Gastroesophageal sphincter (tissue), 4 donors: ENCODE measurements around the gene ZSCAN21. TPM values are rescaled to one million over a fixed set of nuclear protein-coding genes. Genes with fewer than 3 reads are reported as not detected.

Source experiments
- ATAC-seq: fragments of 150-250 bp; one replicate; pipeline ENCODE4 v1.9.1; 2016; ENCODE audit warnings: mild to moderate bottlenecking, moderate library complexity
- H3K27ac ChIP-seq, 4 donors: fragments of 200-600 bp; sonication (generic) in 3 of 4; 1 replicate in 3 of 4; 2 replicates in 1 of 4; pipeline ENCODE4 v1.5.1; 2016 to 2019
- H3K27me3 ChIP-seq: fragments of 200-600 bp; sonication (generic); one replicate; pipeline ENCODE4 v1.5.1; 2019
- H3K36me3 ChIP-seq, 2 donors: fragments of 200-600 bp; sonication (generic); one replicate each; pipeline ENCODE4 v1.5.1; 2019; ENCODE audit warnings: control low read depth in 1 of 2
- H3K4me1 ChIP-seq, 3 donors: fragments of 200-600 bp; sonication (generic); 1 replicate in 2 of 3; 2 replicates in 1 of 3; pipeline ENCODE4 v1.5.1; 2016 to 2019; ENCODE audit warnings: control low read depth in 2 of 3
- H3K4me3 ChIP-seq, 2 donors: fragments of 200-600 bp; sonication (generic); one replicate each; pipeline ENCODE4 v1.5.1; 2019; ENCODE audit warnings: mild to moderate bottlenecking in 1 of 2, moderate library complexity in 1 of 2
- H3K9me3 ChIP-seq, 3 donors: fragments of 200-600 bp; sonication (generic); one replicate each; pipeline ENCODE4 v1.5.1; 2017 to 2019; ENCODE audit warnings: control low read depth in 2 of 3
- EP300 ChIP-seq: sonication (generic); formaldehyde crosslinking; IDR thresholded peaks from one replicate; pipeline ENCODE4 v1.6.1; 2017; ENCODE audit warnings: antibody characterized with exemption, mild to moderate bottlenecking
- POLR2A ChIP-seq, 2 donors: fragments of 450-650 bp; IDR thresholded peaks; one replicate each; pipeline ENCODE4 v1.6.1; 2017; ENCODE audit warnings: antibody characterized with exemption in 2 of 2, mild to moderate bottlenecking in 2 of 2, moderate library complexity in 1 of 2
- POLR2AphosphoS5 ChIP-seq: sonication (generic); formaldehyde crosslinking; IDR thresholded peaks from one replicate; pipeline ENCODE4 v1.6.1; 2017; ENCODE audit warnings: antibody characterized with exemption
- WGBS, 2 donors: methylation state at CpG; one replicate each; pipeline ENCODE4 v1.1.5; 2018; ENCODE audit warnings: low coverage in 1 of 2; 5-methylcytosine and 5-hydroxymethylcytosine counted together
- total RNA-seq, 4 donors: library from RNA; depleted of rRNA; stranded (reverse); fragments of >200 nt; gene quantifications; one replicate each; pipeline ENCODE4 v1.1.0, GENCODE V29; 2016
- TF ChIP-seq, protein P1 (sequence below), 4 experiments: fragments of 200-600 bp in 2 of 4; fragments of 450-650 bp in 2 of 4; sonication (generic) in 1 of 4; IDR thresholded peaks; one replicate each; pipeline ENCODE4 v1.5.1; 2017 to 2019; ENCODE audit warnings: antibody characterized with exemption in 4 of 4, mild to moderate bottlenecking in 2 of 4, moderate library complexity in 2 of 4

Gene ZSCAN21
- total RNA-seq, result 10 to 100 TPM; 14.0 to 21.9 (median 20.9) TPM

DNA sequence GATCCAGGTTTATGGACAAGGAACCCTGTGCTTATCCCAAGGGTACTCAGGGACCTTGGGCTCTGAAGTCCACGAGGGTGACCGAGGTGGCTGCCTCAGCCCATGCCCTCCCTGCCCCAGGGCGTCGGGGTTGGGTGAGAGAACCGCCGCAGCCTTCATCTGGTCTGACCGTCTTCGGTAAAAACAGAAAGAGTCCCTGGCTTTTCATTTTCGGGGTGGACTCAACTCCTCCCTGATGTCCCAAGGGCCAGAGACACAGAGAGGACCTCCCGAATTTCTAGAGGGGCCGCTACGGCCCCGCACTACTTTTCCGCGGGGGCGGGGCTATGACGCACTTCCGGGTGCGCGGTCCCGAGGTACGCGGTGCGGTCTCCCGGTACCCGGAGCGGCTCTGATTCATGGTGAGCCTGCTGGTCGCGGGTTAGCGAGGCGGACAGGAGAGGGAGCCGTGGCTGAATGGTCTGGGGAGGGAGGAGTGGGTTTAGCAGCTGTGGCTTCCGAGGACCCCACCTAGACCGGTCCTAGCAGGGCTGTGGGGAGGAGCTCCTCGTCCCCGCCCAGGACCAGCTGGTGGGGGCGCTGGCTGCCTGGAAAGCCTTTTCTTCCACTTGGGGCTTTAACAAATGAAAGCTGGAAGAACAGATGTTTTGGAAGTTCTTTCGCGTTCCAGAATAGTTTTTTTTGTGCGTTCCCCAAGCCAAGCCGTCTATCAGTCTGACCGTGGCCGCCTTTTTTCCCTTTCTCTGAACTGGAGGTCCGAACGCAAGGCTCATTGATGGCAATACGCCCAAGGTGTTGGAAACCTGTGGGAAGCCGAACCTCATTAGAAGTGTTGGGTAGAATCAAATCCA, at the start of gene ZSCAN21:
Gene ZSCAN21 (plus strand): TSS at position 334 of the 851 bp plus-strand sequence. CDS start 7,233 bp downstream, outside the sequence.
- H3K36me3 ChIP-seq, result peaks cover 0 to 12% of the 10 kb centered on the region in 2 donors
- peak; percentile 97 for ATAC-seq
- H3K4me3 ChIP-seq, result peak within 1 kb of the TSS; percentile 49 to 87
- 0% methylated on average over 10 of the region's 47 CpGs for WGBS, 2 donors
- no peaks in the 10 kb centered on the region for H3K27me3 ChIP-seq
- H3K9me3 ChIP-seq, result no peaks in the 10 kb centered on the region
- peaks cover 0 to 49% (median 5%) of the 10 kb centered on the region in 3 donors for H3K4me1 ChIP-seq
- TF ChIP-seq EP300 (no peak), POLR2AphosphoS5 (peak; percentile 96), POLR2A (IDR thresholded peaks at IDR 0.05) (peak; percentile 80 to 87)
- TF ChIP-seq, protein P1, sequence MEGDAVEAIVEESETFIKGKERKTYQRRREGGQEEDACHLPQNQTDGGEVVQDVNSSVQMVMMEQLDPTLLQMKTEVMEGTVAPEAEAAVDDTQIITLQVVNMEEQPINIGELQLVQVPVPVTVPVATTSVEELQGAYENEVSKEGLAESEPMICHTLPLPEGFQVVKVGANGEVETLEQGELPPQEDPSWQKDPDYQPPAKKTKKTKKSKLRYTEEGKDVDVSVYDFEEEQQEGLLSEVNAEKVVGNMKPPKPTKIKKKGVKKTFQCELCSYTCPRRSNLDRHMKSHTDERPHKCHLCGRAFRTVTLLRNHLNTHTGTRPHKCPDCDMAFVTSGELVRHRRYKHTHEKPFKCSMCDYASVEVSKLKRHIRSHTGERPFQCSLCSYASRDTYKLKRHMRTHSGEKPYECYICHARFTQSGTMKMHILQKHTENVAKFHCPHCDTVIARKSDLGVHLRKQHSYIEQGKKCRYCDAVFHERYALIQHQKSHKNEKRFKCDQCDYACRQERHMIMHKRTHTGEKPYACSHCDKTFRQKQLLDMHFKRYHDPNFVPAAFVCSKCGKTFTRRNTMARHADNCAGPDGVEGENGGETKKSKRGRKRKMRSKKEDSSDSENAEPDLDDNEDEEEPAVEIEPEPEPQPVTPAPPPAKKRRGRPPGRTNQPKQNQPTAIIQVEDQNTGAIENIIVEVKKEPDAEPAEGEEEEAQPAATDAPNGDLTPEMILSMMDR (IDR thresholded peaks at IDR 0.05), result peak in 2 of 4 experiments; percentile 30 to 48
- peak within 1 kb of the TSS; percentile 62 to 99 (median 94) for H3K27ac ChIP-seq

DNA sequence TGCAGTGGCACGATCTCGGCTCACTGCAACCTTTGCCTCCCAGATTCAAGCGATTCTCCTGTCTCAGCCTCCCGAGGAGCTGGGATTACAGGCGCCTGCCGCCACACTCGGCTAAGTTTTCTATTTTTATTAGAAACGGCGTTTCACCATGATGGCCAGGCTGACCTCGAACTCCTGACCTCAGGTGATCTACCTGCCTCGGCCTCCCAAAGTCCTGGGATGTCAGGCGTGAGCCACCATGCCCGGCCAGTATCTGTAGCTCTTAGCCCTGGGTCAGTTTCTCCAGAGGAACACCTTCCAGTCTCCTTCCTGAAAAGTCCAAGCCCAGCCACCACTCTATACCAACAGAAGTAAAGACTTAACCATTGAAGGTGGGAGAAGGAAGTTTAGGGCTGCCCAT, 49.3 kb upstream of the ZSCAN21 start:
- Histone ChIP-seq H3K4me1 (peaks cover 0 to 16% (median 0%) of the 10 kb centered on the region in 3 donors), H3K36me3 (no peaks in the 10 kb centered on the region), H3K27me3 (no peaks in the 10 kb centered on the region), H3K4me3 (no peak overlapping the region), H3K27ac (no peak overlapping the region), H3K9me3 (no peaks in the 10 kb centered on the region)
- ATAC-seq, result no peak
- 88% methylated on average over 5 of the region's 13 CpGs; no CpG with 5 or more reads in 1 of the 2 donors for WGBS, 2 donors
- TF ChIP-seq POLR2AphosphoS5, result no peak
- TF ChIP-seq POLR2A (IDR thresholded peaks at IDR 0.05), result no peak
- no peak for TF ChIP-seq EP300
- TF ChIP-seq, protein P1 (IDR thresholded peaks at IDR 0.05), result no peak

DNA sequence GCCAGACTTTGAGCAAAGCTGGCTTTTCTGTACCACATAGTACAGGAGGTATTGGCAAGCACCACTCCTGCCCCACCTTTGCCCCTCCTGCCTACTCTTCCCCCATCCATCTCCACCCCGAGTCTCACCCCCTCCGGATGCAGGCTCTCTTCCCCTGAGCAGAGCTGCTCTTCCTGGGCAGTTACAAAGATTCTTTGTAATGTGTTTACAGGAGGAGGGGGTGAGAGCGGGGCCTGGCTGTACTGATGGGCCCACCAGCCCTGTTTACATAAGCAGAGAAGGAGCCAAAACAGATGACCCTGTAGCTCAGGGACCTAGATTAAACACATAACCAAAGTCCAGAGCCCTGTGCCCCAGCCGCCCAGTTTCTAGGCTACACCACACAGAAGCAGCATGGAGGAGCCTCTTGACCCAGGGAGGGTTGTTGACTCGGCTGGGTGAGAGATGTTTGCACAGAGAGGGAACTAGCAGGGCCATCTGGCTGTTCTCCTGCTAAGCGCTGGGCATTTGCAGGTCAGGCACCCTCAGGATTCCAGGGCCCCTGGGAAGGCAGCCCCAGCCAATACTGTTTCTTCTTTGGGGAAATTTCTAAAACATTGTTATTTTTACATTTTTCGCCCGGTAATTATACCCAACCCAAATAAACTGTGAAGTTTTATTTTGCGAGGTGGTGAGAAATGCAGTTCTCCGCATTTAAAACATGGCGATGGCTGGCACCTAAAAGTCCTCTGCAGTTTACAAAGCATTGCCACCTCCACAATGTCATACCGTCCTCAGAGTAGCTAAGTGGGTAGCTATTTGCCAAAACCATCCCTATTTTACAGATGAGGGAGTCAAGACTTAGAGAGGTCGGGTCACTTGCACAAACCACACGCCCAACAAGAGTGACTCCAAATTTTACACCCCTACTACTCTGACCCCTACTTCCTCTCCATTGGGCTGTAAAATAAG, 45.6 kb upstream of the ZSCAN21 start:
- ATAC-seq, result no peak
- no peaks in the 10 kb centered on the region for H3K27me3 ChIP-seq
- H3K36me3 ChIP-seq, result no peaks in the 10 kb centered on the region
- no peaks in the 10 kb centered on the region for H3K9me3 ChIP-seq
- WGBS, 2 donors, result 44 to 53% methylated on average over 4 to 12 of the region's 14 CpGs
- H3K4me1 ChIP-seq, result no peaks in the 10 kb centered on the region
- H3K4me3 ChIP-seq, result no peak overlapping the region
- TF ChIP-seq, protein P1 (IDR thresholded peaks at IDR 0.05), result no peak
- TF ChIP-seq POLR2A (IDR thresholded peaks at IDR 0.05) (no peak), EP300 (no peak), POLR2AphosphoS5 (no peak)
- H3K27ac ChIP-seq, result no peak overlapping the region

DNA sequence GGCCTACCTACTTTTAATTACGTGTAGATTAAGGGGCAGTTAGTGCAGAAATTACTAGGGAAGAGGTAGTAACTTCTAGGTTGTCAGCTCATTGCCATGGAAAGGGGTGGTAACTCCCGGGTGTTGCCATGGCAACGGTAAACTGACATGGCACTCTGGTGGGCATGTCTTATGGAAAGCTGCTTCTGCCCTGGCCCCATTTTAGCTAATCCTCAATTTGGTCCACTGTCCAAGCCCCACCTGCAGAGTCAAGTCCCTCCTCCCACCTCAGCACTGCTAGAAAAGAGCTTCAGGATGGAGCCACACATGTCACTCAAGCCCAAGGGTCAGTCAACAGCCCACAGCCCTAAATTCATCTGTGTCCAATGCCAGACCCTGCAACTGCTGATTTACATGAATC, 41.7 kb upstream of the ZSCAN21 start:
- Histone ChIP-seq H3K27ac (no peak overlapping the region), H3K27me3 (no peaks in the 10 kb centered on the region), H3K36me3 (no peaks in the 10 kb centered on the region), H3K4me1 (no peaks in the 10 kb centered on the region), H3K4me3 (no peak overlapping the region), H3K9me3 (no peaks in the 10 kb centered on the region)
- WGBS, 2 donors, result 83 to 85% methylated on average over 2 to 3 of the region's 3 CpGs
- ATAC-seq, result no peak
- TF ChIP-seq POLR2AphosphoS5, result no peak
- TF ChIP-seq POLR2A (IDR thresholded peaks at IDR 0.05), result no peak
- TF ChIP-seq, protein P1 (IDR thresholded peaks at IDR 0.05), result no peak
- TF ChIP-seq EP300, result no peak
